Stimulated activated CD8-positive, alpha-beta memory T cell treated with anti-CD3 and anti-CD28 coated beads, Interleukin-7, amount 100 ng/mL, for 48 hours (primary cell): ENCODE measurements around the gene HS6ST1.

ENCODE experiments used
- DNase-seq, 2 donors: peaks; one replicate each; pipeline ENCODE4 v3.0.0-alpha.2; 2020; ENCODE audit warnings: low read depth in 1 of 2; ENCODE audit errors: extremely low read depth in 1 of 2

Gene HS6ST1

DNA sequence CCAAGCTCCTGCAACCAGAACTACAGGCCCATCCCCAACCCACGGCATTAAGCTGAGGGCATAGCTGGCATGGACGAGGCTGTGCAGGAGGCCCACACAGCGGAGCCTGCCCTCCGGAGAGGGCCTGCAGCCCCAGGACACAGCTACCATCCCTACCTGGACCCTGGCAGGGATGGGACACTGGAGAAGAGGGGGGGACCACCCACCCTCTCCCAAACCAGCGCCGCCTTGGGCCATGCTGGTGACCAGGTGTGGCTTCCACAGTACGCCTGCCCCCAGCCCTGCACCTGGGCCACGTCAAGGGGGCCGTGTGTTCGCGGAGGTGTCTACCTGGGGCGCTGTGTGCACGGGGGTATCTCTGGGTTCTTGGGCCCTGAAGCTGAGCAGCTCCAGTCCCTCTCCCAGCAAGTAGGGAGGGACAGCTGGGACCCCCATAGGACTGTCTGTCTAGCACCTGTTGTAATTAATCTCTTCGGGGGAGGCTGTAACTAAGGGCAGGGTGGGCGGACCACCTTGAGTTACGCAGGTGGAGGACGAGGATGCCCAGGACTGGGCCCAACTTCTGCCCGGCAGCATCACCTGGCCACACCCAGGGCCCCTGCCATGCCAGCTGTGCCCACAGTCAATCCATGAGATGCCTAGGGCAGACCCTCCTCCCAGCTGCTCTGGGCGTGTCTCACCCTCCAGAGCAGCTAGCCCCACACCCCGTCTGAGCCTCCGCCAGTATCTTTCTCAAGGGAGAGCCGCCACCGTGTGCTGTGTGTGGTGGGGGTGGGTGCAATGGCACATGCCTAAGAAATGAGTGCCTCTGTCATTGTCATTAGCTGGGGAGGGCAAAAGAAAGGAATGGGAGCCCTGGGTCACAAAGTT, 18.3 kb downstream of the HS6ST1 start:
- DNase-seq: no peak

DNA sequence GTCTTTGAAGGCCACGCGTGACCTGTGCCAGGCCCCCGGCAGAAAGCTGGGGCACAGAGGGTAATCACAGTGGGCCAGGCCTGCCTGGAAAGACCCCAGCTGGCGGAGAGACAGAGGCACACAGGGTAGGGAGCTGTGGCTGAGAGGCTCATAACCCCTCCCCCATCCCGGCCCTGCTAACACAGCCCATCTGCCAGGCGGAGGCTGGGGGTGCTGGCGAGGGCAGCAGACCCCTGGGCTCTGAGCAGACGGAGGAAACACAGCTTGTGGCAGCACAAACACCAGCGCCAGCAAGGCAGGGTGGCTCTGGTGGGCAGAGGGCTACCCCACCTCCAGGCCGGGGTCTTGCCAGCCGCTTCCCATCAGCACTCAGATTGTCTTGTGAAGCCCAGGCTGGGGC, 19.0 kb downstream of the HS6ST1 start:
- no peak for DNase-seq

DNA sequence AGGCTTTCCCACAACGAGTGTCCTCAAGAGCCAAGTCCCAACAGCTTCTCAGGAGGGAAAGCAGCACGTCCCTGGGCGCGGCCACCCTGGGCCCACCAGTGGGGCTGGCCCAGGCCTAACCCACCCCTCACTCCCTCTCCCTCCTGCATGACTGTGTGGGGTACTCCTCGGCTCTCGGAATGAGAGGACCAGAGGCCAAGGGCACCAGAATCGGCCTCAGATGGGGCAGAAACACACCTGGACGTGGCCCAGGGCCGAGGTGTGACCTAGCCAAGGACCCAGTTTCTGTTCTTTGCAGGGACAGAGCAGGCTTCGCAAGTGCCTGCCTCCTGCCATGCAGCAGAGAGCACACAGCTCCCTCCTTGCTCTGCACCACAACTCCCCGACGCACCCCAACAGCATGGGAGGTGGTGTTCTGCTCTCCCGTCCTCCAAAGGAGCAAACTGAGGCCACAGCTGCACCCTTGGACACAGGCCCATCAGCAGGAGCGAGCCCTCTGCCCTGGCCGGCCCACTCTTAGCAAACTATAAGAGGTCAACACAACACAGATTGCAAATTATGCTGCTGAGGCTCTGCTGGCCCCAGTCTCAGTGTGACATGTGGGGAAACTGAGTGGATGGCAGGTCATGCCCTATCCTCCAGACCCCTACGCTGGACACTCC, 19.7 kb downstream of the HS6ST1 start:
- DNase-seq: no peak

DNA sequence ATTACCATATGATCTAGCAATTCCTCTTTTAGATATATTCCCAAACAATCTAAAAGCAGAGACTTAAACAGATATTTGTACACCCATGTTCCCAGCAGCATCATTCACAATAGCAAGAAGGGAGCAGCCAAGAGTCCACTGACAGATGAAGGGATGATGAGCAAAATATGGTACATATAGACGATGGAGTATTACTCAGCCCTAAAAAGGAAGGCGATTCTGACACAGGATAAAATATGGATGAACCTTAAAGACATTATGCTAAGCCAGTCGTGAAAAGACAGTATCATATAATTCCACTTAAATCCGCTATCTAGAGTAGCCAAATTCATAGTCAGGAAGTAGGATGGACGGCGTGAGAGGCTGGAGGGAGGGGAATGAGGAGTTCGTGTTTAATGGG, 20.4 kb downstream of the HS6ST1 start:
- DNase-seq: no peak

DNA sequence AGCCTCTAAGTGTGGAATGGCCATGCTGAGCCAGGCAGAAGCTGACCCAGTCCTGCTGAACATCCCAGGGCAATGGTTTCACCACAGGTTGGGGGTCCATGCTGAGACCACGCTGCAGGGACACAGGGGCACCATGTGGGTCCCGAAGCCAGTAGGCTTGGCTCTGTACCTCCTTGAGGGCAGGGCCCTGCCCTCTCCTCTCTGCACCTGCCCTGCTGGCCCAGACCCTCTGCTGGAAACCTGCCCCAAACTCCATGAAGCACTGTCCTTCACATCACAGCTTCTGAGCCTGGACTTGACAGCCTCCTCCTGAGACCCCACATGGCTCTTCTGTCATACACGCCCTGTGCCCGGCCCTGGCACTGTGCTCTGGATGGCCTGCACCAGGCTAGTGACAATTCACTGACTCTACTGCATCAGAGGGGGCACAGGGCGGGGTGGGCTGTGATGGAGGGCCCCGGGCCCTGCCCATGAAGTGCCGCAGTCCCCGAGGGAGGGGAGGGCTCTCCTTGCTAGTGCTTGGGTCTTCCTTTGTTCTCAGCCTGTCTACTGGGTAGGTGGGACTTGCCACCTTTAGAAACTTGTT, 24.7 kb downstream of the HS6ST1 start:
- DNase-seq: no peak

DNA sequence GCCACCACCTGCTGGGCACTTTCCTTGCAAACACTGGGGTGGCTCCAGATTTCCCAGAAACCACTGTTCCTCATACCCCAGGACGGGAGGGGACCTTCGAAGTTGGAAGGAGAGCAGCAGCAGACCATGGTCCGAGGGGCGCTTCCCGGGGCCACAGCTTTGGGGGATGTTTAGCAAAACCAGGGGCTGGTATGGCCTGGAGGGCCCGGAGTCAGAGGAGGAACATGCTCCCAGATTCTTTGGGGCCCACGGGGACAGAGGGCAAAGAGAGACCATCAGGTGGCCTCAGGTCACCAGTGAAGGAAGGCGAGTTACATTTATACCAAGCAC, 25.3 kb downstream of the HS6ST1 start:
- DNase-seq: no peak

DNA sequence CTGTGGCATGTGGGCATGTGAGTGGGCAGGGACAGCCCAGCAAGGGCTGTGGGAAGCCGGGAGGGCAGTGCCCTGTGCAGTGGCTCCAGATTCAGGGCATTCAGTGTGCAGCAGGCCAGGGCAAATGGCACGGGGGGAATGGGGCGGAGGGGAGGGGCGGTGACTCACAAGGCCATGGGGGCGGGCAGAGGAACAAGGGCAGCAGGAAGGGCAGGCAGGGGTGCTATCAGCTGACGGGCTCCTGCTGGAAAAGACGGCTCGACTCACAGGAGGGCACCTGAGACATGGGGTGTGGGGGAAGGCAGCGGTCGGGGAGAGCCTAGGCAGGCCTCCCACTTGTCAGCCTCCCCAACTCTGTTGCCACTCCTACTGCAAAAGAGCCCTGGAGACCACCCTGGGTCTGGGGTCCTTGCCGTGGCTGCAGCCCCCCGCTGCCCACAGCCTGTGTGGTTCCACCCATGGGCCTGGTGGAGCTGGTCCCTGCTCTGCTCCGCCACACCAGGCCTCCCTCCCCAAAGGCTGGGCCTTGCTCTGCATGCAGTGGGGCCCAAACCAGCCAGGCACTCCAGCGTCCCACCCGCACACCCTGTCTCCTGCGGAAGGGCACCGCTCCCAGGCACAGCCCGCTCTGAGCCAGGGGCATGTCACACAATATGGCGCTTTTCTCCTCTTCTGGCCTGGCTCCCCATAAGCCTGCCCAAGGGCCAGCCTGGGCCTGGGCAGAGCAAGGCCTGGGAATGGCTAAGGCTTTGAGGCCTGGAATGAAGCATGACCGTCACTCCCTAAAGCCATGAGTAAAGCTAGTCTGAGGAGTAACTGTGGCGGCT, 25.9 kb downstream of the HS6ST1 start:
- no peak for DNase-seq

DNA sequence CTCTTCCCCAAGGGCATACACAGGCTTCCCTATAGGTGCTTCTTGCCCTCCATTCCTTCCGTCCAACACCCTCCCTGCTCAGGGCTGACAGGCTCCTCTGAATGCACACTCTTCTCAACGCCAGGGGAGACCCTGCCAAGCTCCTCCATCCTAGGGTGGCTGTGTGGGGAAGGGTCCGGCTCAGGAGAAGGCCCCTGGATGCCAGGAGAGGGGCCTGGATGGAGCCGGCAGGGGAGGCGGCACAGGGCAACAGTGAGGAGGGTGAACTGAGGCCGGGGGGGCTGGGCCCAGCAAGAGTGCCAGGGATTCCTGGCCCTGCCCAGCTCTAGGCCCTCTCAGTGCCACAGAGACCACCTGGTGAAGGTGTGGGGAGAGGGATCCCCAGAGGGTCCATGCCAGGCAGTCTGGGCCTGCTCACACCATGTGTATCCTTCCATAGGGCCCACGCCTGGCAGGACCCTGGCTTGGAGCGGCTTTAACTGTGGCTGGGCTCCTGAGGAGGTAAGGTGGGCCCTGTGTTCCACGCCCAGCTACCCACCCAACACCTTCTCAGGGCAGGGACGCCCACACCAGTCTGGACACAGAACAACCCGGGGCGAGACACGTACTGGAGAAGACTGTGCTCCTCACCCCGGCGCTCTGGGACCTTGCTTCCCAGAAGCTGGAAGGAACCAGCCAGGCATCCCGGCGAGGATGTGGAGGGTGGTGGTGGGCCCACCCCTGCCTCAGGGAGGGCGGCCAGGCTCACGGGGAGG, 26.6 kb downstream of the HS6ST1 start:
- no peak for DNase-seq

DNA sequence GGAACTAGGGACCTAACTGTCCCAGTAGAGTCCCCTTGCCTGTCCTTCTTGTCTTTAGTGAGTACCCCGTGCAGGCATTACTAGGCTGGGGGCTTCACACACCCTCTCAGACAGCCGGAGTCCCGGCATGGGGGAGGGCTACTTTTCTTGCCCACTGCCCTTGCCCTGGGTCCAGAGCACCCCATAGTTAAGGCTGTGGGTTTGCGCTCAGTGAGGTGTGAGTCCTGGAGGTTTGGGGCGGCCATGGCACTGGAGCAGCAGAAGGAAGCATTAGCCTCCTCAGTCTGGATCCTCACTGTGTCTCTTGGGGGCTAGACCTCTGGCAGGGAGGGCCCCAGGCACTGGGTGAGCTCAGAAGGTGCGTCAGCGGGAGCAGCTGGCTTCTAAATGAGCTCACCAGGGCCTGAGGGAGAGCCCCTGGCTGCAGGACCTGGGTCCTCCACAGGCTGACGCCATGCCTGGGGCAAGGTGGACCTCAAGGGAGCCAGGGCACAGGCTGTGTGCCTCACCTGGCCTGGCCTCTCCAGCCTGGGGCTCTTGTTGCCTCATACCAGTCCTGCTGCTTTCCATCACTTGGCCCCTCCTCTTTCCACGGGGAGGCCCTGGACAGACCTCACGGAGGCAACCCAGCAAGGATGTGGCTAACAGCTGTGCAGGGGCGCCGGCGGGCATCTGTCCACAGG, 27.4 kb downstream of the HS6ST1 start:
- DNase-seq: no peak

DNA sequence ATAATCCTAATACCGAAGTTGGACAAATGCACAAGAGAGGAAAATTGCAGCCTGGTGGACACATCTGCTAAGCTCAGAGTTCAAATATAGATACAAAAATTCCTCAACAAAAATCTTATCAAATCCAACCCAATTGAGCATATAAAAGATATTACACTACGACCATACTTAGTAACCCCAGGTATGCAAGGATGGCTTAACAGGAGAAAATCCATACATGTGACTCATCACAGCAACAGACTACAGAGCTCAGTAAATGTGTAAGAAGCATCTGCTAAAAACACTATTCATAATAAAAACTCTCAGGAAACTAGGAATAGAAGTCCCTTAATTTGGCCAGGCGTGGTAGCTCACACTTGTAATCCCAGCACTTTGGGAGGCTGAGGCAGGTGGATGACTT, 28.3 kb downstream of the HS6ST1 start:
- no peak for DNase-seq

DNA sequence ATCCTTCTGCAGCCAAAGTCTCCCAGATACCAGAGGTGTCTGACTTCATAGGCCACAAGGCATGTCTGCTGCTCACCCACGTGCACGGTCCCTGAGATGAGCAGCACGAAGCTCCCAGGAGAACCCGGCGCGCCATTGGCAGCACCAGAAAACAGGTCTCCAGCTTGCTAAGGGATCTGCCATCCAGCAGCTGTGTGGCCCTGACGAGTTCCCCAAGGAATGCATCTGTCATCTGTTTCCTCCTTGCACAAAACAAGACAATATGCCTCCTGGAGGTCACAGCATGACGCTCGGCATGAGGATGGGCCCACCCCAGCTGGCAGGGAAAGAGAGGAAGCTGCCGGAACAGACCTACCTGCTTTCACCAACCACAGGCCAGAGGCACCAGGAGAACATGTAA, 29.2 kb downstream of the HS6ST1 start:
- DNase-seq: no peak

DNA sequence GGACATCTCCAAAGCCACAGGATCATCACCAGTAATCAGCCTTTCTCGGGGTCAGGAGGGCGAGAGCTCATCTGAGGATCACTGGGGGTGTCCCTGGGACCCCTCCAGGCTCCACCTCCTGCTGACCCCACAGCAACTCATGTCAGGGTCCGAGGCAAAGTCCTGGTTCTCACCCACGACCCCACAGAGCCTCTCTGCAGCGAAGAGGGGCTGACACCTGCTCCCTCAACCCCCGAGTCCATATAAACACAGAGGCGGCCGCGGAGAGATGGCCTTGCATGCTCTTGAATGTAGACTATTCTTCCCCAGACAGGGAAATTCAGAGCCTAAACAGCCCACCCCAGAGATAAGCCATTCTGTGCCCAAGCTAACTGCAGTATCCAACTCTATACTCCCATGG, 29.9 kb downstream of the HS6ST1 start:
- no peak for DNase-seq

DNA sequence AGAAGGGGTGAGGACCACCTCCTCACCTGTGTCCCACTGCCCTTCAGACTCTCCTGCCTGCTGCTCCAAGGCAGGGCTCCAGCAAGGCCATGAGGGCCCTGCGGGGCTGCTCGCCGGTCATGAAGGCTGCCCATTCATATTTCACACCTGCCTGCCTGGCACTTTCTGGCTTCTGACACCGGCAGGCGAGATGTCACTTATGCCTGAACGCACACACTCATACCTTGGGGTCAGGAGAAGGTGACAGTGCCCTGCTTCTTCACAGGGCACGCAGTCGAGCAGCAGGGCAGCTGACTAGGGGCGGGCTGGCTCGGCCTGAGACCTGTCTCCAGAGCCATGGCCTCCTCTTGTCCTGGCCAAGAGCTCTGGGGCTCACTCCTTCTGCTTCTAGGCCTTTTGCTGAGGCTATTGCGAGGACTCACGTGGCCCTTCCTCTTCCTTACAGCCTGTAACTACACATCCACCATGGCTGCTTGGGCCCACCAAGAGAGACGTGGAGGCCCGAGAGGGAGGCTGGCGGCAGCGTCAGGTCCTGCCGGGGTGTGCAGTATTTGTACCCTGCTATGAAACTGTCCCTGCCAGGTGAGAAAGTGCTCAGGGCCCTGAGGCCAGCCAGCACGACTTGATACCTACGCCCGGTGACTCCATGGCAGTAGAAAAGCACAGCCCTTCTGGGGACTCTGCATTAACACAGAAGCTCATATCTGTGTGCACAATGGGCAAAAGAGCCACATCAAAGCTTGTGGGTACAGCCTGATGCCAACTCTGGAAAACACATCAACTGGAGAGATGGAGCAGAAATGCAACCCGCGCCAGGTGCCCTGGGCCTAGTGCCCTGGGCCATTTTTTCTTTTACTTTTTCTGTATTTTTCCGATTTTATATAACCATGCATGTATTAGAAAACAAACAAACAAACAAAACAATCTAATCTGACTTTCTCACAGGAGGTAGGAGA, 30.6 kb downstream of the HS6ST1 start:
- DNase-seq: no peak

DNA sequence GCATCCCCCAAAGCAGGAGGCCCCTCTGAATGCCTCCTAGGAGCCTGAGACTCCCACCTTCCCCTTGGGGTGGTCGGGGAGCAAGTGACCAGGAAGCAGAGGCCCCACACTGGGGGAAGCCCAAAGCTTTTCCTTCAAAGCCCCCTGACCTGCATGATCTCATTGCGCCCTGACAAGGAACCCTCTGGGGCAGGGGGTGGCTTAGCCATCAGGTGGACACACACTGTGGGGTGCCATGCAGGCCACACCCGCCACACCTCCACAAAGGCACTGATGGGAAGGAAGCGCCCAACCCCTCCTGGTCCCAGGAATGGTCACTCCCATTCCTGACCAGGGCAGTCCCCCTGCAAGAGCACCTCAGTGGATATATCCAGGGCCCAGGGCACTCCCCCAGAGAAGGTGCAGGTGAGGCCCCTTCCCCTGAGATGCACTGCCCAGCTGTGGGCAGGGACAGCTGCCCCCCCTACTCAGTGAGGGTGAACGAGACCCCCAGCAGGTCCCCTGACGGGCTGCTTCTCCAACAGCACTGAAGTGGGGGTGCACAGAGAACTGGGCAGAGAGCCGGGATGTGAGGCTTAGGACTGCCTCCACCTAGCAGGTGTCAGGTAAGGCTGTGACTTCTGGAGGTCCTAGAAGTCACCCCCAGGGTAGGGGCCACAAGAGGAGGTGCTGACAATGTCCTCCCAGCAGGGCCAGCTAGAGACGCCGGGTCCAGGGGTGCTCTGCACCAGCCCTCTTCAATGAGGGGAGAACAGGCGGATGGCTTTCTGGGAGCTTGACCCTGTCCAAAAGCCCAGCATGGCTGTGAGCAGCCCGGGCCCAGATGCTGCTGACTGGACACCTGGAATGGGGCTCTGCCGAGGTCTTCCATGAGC, 31.5 kb downstream of the HS6ST1 start:
- no peak for DNase-seq

DNA sequence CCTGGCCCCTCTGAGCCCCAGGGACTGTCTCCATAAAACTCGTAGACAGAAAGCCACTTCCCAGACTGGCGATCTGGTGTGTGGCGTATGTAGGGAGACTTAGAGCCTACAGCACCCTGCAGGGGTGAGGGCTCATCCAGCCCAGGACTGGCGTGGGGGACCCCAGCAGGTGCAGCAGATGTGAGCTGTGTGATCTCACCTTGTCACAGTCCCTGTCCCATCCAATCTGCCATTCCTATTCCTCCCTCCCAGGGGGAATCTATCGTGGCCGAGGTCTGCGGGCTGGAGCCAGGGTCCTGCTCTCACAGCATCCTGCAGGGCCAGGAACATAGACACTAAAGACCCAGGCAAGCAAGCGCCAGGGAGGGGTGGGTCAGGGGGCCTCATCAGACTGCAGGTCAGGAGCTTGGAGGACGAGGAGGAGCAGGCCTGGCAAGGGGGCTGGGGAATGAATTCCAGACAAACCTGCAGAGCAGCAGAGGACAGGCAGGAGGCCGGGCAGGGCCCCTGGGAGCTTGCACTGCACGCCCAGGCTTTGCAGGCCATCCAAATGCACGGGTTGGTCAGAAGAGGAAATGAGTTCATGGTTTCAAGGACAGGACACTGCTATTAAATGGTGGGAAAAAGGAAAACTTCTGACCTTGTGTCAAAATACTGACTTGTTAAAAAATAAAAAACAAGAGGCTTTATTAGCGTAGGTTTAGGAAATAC, 32.5 kb downstream of the HS6ST1 start:
- DNase-seq: no peak

DNA sequence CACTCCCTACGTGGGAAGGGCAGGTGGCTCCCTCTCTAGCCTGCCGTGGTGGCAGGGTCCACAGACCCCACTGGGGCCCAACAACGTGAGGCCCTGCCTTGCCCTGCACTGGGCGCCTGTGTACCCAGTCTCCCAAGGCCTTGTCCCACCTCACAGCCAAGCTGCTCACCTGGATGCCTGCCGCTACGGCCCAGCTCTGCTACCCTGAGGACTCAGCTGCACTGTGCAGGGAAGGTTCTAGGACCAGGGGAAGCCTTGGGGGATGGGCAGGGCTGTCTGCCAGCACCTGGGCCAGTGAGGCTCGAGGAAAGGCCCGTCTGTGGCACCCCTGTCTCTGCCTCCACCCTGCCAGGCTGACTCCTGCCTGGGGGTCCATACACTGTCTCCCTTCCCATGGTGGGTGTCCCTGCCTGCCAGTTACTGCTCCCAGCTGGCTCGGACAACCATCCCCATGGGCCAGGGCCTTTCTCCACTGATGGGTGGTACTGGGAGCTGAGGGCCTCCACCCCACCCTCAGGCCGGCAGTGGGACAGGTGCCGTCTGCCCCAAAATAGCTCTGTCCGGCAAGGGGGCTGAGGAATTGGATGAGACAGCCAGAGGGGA, 33.2 kb downstream of the HS6ST1 start:
- DNase-seq: no peak

DNA sequence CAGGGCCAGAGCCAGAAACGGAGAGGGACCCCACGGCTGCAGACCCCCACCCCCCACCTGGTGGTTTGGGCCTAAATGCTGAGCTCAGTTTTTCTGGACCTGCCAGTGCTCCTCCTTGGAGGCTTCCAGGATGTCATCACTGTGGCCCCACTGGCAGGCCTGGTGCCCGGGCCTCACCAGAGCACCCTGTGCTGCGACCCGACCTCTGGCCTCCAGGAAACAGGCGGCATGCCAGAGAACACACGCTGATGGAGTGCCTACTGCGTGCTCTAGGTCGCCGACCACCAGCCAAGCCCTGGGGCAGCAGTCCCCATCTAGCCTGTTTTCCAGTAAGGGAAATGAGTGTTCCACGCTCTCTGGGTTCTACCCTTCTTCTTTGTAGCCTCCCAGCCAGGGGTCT, 33.8 kb downstream of the HS6ST1 start:
- DNase-seq: no peak
